Thyroid gland (tissue), 4 donors: Measurements from ENCODE around the gene VWA3A. TPM values are rescaled to one million over a fixed set of nuclear protein-coding genes. Genes with fewer than 3 reads are reported as not detected.
"Not testable (repeated sequence)": the region's sequence is repeated elsewhere in the genome, so short reads cannot be mapped to it uniquely, and the experiment has no call there.

ENCODE experiments used
- DNase-seq, 2 donors: peaks; one replicate each; pipeline ENCODE4 v3.0.0-alpha.2; 2019
- H3K27ac ChIP-seq, 3 donors: fragments of 200-600 bp; sonication (generic); 1 replicate in 2 of 3; 2 replicates in 1 of 3; pipeline ENCODE4 v1.5.1; 2016 to 2019; ENCODE audit warnings: mild to moderate bottlenecking in 1 of 3, moderate library complexity in 1 of 3
- H3K27me3 ChIP-seq: fragments of 200-600 bp; sonication (generic); one replicate; pipeline ENCODE4 v1.5.1; 2019
- H3K36me3 ChIP-seq, 2 donors: fragments of 200-600 bp; sonication (generic); one replicate each; pipeline ENCODE4 v1.5.1; 2016 to 2019
- H3K4me1 ChIP-seq, 2 donors: fragments of 200-600 bp; sonication (generic); one replicate each; pipeline ENCODE4 v1.5.1; 2017 to 2019
- H3K4me3 ChIP-seq, 3 donors: fragments of 200-600 bp; sonication (generic); replicated peaks in 1 of 3; 1 replicate in 2 of 3; 2 replicates in 1 of 3; pipeline ENCODE4 v1.5.1; 2016; ENCODE audit warnings: mild to moderate bottlenecking in 1 of 3
- H3K9me3 ChIP-seq: fragments of 200-600 bp; sonication (generic); one replicate; pipeline ENCODE4 v1.5.1; 2017
- CTCF ChIP-seq, 6 experiments: fragments of 200-600 bp in 3 of 6; fragments of 450-650 bp in 3 of 6; sonication (generic) in 3 of 6; IDR thresholded peaks; one replicate each; pipeline ENCODE4 v1.5.1; 2016 to 2019; ENCODE audit warnings: antibody characterized with exemption in 6 of 6, mild to moderate bottlenecking in 2 of 6, inconsistent platforms in 1 of 6, moderate library complexity in 1 of 6
- POLR2A ChIP-seq, 2 donors: fragments of 450-650 bp; IDR thresholded peaks; one replicate each; pipeline ENCODE4 v1.6.1; 2017; ENCODE audit warnings: antibody characterized with exemption in 2 of 2, mild to moderate bottlenecking in 2 of 2, moderate library complexity in 1 of 2
- WGBS, 2 donors: methylation state at CpG; one replicate each; pipeline ENCODE4 v1.1.5; 2017; 5-methylcytosine and 5-hydroxymethylcytosine counted together
- intact Hi-C: fragments of 100-400 bp; cut with DNase I; formaldehyde crosslinking; loops from one replicate; pipeline ENCODE4 v1.15.1; 2023
- total RNA-seq, 4 donors: library from RNA; depleted of rRNA; stranded (reverse); fragments of >200 nt; gene quantifications; one replicate each; pipeline ENCODE4 v1.2.3, GENCODE V29; 2016

Gene VWA3A
- total RNA-seq, 4 donors from 2014 or later: 0.56 TPM; not detected in 3

- 90 to 93% methylated on average over 12 to 14 of the region's 16 CpGs for whole genome bisulfite sequencing, 2 donors
- DNase-seq: no peak
Observed at GRCh38 chr16:22165508-22166285, 73.4 kb downstream of the VWA3A start.

GRCh38 chr16:22171953-22172352, 79.6 kb downstream of the VWA3A start:
- TF ChIP-seq CTCF (IDR thresholded peaks at IDR 0.05) (no peak), POLR2A (IDR thresholded peaks at IDR 0.05) (no peak)
- Histone ChIP-seq H3K27me3 (no peaks in the 10 kb centered on the region), H3K9me3 (no peaks in the 10 kb centered on the region), H3K36me3 (no peaks in the 10 kb centered on the region), H3K4me1 (no peaks in the 10 kb centered on the region), H3K27ac (no peak overlapping the region), H3K4me3 (no peak overlapping the region)
- DNase-seq: no peak
- intact Hi-C loops: no loop called here
- 90 to 92% methylated on average over 5 to 6 of the region's 6 CpGs for WGBS, 2 donors

More at GRCh38 chr16:22165508-22166285, 73.4 kb downstream of the VWA3A start:
- Histone ChIP-seq H3K27me3 (no peaks in the 10 kb centered on the region), H3K36me3 (no peaks in the 10 kb centered on the region), H3K4me1 (peaks cover 0 to 7% of the 10 kb centered on the region in 2 donors), H3K9me3 (no peaks in the 10 kb centered on the region), H3K4me3 (no peak overlapping the region), H3K27ac (no peak overlapping the region)
- TF ChIP-seq CTCF (IDR thresholded peaks at IDR 0.05) (no peak), POLR2A (IDR thresholded peaks at IDR 0.05) (no peak)
- intact Hi-C loops: no loop called here

GRCh38 chr16:22172642-22173041, 80.3 kb downstream of the VWA3A start:
- H3K27me3 ChIP-seq, H3K36me3 ChIP-seq, intact Hi-C loops, DNase-seq, H3K9me3 ChIP-seq, H3K4me1 ChIP-seq, H3K27ac ChIP-seq, H3K4me3 ChIP-seq: not testable (repeated sequence)
- 95 to 96% methylated on average over 1 of the region's 1 CpG for WGBS, 2 donors

- Histone ChIP-seq H3K4me1 (no peaks in the 10 kb centered on the region), H3K9me3 (no peaks in the 10 kb centered on the region), H3K27ac (no peak overlapping the region), H3K4me3 (no peak overlapping the region), H3K27me3 (no peaks in the 10 kb centered on the region), H3K36me3 (no peaks in the 10 kb centered on the region)
- TF ChIP-seq POLR2A (IDR thresholded peaks at IDR 0.05): no peak
- 69 to 82% methylated on average over 5 to 9 of the region's 9 CpGs for WGBS, 2 donors
- no peak for DNase-seq
- intact Hi-C loops: no loop called here
Observed at GRCh38 chr16:22174642-22175041, 82.3 kb downstream of the VWA3A start.

- Histone ChIP-seq H3K4me3 (no peak overlapping the region), H3K9me3 (no peaks in the 10 kb centered on the region), H3K27ac (no peak overlapping the region), H3K4me1 (no peaks in the 10 kb centered on the region), H3K36me3 (no peaks in the 10 kb centered on the region), H3K27me3 (no peaks in the 10 kb centered on the region)
- DNase-seq: no peak
- TF ChIP-seq POLR2A (IDR thresholded peaks at IDR 0.05) (no peak), CTCF (IDR thresholded peaks at IDR 0.05) (no peak)
- 77 to 80% methylated on average over 14 to 18 of the region's 18 CpGs for WGBS, 2 donors
- intact Hi-C loops: no loop called here
Observed at GRCh38 chr16:22177968-22178930, 85.9 kb downstream of the VWA3A start.
